ENCODE data around the gene TTLL5. TPM values are rescaled to one million over a fixed set of nuclear protein-coding genes. Genes with fewer than 3 reads are reported as not detected.
A peak's percentile ranks its signal among the peaks of the same experiment; 100 is the strongest.

TTLL5 gene
- polyA plus RNA-seq, 2 of the 4 experiments (the other 2 are of a cell fraction): 18.8 to 23.7 TPM

DNA sequence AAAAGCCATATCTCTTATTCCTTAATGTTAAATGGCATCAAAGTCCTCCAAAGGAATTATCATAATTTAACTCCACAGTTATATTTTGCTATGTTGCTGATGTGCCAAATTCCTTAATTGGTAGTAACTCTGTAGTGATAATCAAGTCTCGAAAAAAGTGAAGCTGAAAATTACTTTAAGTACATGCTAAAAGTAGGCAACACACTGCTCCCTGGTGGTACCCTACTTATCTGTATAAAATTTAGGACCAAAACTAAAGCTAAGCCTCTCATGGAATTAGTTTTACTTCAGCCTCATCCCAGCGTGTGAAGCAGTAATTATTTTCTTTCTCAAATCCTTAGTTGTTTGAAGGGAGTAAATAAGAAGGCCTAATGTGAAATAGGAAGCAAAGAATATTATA is 132.8 kb downstream of the TTLL5 start:
- WGBS (ENCODE audit: missing lambda C conversion rate): 90% methylated on average over 2 of the region's 2 CpGs
- ATAC-seq: no peak
- no peak for FAIRE-seq
- H3K4me2 ChIP-seq: no peak overlapping the region
- no peaks in the 10 kb centered on the region for H3K9me3 ChIP-seq
- CTCF ChIA-PET: interaction anchor here (0.5 to 3.0 kb wide), 13 partner anchors 8 to 364 kb away, joined by 3 to 32 read pairs (median 4); partner anchors contain the start of gene TGFB3
- POLR2A ChIA-PET: no interaction called here
- no peak overlapping the region for H3K27ac ChIP-seq
- H3K4me3 ChIP-seq: no peak overlapping the region
- DNase-seq (ENCODE audit: low read depth in 1 of 2, low spot score in 1 of 2): peak in 1 of 2 experiments; percentile 4
- no peaks in the 10 kb centered on the region for H3K4me1 ChIP-seq
- TF ChIP-seq GATA3 (IDR thresholded peaks at IDR 0.05; ENCODE audit: borderline replicate concordance) (no peak), ZSCAN20 (CRISPR knock-in tag; IDR thresholded peaks at IDR 0.05) (no peak), SMC3 (IDR thresholded peaks at IDR 0.05) (no peak), RARB (CRISPR knock-in tag; IDR thresholded peaks at IDR 0.05) (no peak), MAZ (IDR thresholded peaks at IDR 0.05; ENCODE audit: borderline replicate concordance, low read depth, low read length) (no peak), CBX2 (IDR thresholded peaks at IDR 0.05; ENCODE audit: borderline replicate concordance, low read depth) (no peak), HEYL (CRISPR knock-in tag; IDR thresholded peaks at IDR 0.05) (no peak), HOXB13 (CRISPR knock-in tag; IDR thresholded peaks at IDR 0.05; ENCODE audit: low read depth) (no peak), TP53 (CRISPR knock-in tag; IDR thresholded peaks at IDR 0.05) (no peak), HOXA7 (CRISPR knock-in tag; IDR thresholded peaks at IDR 0.05) (no peak)
- TF ChIP-seq, protein P1, sequence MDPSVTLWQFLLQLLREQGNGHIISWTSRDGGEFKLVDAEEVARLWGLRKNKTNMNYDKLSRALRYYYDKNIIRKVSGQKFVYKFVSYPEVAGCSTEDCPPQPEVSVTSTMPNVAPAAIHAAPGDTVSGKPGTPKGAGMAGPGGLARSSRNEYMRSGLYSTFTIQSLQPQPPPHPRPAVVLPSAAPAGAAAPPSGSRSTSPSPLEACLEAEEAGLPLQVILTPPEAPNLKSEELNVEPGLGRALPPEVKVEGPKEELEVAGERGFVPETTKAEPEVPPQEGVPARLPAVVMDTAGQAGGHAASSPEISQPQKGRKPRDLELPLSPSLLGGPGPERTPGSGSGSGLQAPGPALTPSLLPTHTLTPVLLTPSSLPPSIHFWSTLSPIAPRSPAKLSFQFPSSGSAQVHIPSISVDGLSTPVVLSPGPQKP (IDR thresholded peaks at IDR 0.05; ENCODE audit: low read depth, low read length): no peak
- TF ChIP-seq, protein P2, sequence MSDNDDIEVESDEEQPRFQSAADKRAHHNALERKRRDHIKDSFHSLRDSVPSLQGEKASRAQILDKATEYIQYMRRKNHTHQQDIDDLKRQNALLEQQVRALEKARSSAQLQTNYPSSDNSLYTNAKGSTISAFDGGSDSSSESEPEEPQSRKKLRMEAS (IDR thresholded peaks at IDR 0.05): no peak
- TF ChIP-seq, protein P3, sequence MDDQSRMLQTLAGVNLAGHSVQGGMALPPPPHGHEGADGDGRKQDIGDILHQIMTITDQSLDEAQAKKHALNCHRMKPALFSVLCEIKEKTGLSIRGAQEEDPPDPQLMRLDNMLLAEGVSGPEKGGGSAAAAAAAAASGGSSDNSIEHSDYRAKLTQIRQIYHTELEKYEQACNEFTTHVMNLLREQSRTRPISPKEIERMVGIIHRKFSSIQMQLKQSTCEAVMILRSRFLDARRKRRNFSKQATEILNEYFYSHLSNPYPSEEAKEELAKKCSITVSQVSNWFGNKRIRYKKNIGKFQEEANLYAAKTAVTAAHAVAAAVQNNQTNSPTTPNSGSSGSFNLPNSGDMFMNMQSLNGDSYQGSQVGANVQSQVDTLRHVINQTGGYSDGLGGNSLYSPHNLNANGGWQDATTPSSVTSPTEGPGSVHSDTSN (IDR thresholded peaks at IDR 0.05): no peak
- TF ChIP-seq, protein P4, sequence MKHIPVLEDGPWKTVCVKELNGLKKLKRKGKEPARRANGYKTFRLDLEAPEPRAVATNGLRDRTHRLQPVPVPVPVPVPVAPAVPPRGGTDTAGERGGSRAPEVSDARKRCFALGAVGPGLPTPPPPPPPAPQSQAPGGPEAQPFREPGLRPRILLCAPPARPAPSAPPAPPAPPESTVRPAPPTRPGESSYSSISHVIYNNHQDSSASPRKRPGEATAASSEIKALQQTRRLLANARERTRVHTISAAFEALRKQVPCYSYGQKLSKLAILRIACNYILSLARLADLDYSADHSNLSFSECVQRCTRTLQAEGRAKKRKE (CRISPR knock-in tag; IDR thresholded peaks at IDR 0.05; ENCODE audit: low read depth): no peak
- TF ChIP-seq, protein P5, sequence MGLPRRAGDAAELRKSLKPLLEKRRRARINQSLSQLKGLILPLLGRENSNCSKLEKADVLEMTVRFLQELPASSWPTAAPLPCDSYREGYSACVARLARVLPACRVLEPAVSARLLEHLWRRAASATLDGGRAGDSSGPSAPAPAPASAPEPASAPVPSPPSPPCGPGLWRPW (IDR thresholded peaks at IDR 0.05): no peak
- TF ChIP-seq, protein P6, sequence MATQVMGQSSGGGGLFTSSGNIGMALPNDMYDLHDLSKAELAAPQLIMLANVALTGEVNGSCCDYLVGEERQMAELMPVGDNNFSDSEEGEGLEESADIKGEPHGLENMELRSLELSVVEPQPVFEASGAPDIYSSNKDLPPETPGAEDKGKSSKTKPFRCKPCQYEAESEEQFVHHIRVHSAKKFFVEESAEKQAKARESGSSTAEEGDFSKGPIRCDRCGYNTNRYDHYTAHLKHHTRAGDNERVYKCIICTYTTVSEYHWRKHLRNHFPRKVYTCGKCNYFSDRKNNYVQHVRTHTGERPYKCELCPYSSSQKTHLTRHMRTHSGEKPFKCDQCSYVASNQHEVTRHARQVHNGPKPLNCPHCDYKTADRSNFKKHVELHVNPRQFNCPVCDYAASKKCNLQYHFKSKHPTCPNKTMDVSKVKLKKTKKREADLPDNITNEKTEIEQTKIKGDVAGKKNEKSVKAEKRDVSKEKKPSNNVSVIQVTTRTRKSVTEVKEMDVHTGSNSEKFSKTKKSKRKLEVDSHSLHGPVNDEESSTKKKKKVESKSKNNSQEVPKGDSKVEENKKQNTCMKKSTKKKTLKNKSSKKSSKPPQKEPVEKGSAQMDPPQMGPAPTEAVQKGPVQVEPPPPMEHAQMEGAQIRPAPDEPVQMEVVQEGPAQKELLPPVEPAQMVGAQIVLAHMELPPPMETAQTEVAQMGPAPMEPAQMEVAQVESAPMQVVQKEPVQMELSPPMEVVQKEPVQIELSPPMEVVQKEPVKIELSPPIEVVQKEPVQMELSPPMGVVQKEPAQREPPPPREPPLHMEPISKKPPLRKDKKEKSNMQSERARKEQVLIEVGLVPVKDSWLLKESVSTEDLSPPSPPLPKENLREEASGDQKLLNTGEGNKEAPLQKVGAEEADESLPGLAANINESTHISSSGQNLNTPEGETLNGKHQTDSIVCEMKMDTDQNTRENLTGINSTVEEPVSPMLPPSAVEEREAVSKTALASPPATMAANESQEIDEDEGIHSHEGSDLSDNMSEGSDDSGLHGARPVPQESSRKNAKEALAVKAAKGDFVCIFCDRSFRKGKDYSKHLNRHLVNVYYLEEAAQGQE (IDR thresholded peaks at IDR 0.05): no peak

DNA sequence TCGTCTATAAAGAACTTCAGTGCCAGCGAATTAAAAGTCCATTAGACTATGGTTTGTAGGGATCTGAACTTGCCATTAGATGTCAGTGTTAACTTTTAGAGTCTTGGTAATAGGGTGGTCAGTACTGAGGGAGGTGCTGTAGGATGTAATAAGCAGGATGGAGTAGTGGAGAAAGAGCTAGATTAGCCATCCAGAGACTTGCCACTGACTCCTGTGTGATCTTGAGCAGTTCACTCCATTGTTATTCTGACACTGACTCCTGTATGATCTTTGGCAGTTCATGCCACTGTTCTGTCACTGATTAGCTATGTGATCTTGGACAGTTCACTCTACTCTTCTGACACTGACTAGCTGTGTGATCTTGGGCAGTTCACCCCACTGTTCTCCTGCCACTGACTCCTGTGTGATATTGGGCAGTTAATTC is 133.6 kb downstream of the TTLL5 start:
- WGBS (ENCODE audit: missing lambda C conversion rate): 83% methylated on average over 2 of the region's 2 CpGs
- peak; percentile 63 for FAIRE-seq

More for the DNA sequence above, 133.6 kb downstream of the TTLL5 start:
- H3K9me3 ChIP-seq: no peaks in the 10 kb centered on the region
- CTCF ChIA-PET: interaction anchor here (0.9 to 3.0 kb wide), 11 partner anchors 9 to 188 kb away, joined by 3 to 32 read pairs (median 5); partner anchors contain the start of gene TGFB3
- no peak overlapping the region for H3K4me2 ChIP-seq
- no peak overlapping the region for H3K27ac ChIP-seq
- TF ChIP-seq TP53 (CRISPR knock-in tag; IDR thresholded peaks at IDR 0.05): no peak
- TF ChIP-seq, protein P7, sequence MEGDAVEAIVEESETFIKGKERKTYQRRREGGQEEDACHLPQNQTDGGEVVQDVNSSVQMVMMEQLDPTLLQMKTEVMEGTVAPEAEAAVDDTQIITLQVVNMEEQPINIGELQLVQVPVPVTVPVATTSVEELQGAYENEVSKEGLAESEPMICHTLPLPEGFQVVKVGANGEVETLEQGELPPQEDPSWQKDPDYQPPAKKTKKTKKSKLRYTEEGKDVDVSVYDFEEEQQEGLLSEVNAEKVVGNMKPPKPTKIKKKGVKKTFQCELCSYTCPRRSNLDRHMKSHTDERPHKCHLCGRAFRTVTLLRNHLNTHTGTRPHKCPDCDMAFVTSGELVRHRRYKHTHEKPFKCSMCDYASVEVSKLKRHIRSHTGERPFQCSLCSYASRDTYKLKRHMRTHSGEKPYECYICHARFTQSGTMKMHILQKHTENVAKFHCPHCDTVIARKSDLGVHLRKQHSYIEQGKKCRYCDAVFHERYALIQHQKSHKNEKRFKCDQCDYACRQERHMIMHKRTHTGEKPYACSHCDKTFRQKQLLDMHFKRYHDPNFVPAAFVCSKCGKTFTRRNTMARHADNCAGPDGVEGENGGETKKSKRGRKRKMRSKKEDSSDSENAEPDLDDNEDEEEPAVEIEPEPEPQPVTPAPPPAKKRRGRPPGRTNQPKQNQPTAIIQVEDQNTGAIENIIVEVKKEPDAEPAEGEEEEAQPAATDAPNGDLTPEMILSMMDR (IDR thresholded peaks at IDR 0.05): peak; percentile 15; the same call in 2 of the 3 replicates
- TF ChIP-seq RAD21 (conservative IDR thresholded peaks at IDR 0.05 in 1 of 2, IDR thresholded peaks at IDR 0.05 in 1 of 2): peak; percentile 24 to 28; a peak in 2 of 5 replicates
- no peak overlapping the region for H3K4me3 ChIP-seq
- ATAC-seq (peak; percentile 71 to 77; a peak in 4 of 6 replicates), DNase-seq (ENCODE audit: low read depth in 1 of 2, low spot score in 1 of 2) (peak in 1 of 2 experiments; percentile 9)
- H3K4me1 ChIP-seq: no peaks in the 10 kb centered on the region
- POLR2A ChIA-PET: no interaction called here

Data from A549 (cell line).